B cell (primary cell): ENCODE data around the gene DROSHA. TPM values are rescaled to one million over a fixed set of nuclear protein-coding genes. Genes with fewer than 3 reads are reported as not detected.

ENCODE experiments used
- ATAC-seq: fragments of 200-7000 bp; cut with Tn5 transposase; one replicate; pipeline ENCODE4 v1.10.0; 2021; ENCODE audit warnings: low read depth, mild to moderate bottlenecking, moderate number of reproducible peaks, moderate library complexity
- CTCF ChIA-PET: fragments of 350-600 bp; sonication (Branson Sonifier 250); formaldehyde crosslinking; loops from one replicate; lab custom pipeline; 2021; ENCODE audit warnings: antibody characterized with exemption, inconsistent platforms; lab: Charles Lee
- POLR2A ChIA-PET: fragments of 350-600 bp; sonication (Branson Sonifier 250); formaldehyde crosslinking; loops from one replicate; lab custom pipeline; 2021; ENCODE audit warnings: antibody characterized with exemption; lab: Charles Lee
- DNase-seq: peaks from one replicate; pipeline ENCODE4 v3.0.0; 2013
- H2AFZ ChIP-seq: 2 replicates; pipeline ENCODE4 v1.6.1; 2012; ENCODE audit warnings: mild to moderate bottlenecking, low read depth, low read length; ENCODE audit not compliant: insufficient read depth, poor library complexity, severe bottlenecking
- H3K27ac ChIP-seq, 2 donors: 1 replicate in 1 of 2; 2 replicates in 1 of 2; pipeline ENCODE4 v1.5.1; 2012 to 2013; ENCODE audit warnings: low read length in 2 of 2, mild to moderate bottlenecking in 2 of 2, moderate library complexity in 1 of 2
- H3K27me3 ChIP-seq, 4 experiments: fragments of 200-600 bp in 1 of 4; sonication (generic) in 1 of 4; replicated peaks in 1 of 4; 1 replicate in 2 of 4; 2 replicates in 2 of 4; pipeline versions ENCODE4 v1.6.1 to v1.7.0; 2013 to 2016; ENCODE audit warnings: low read length in 3 of 4, mild to moderate bottlenecking in 2 of 4, mixed read lengths in 1 of 4, moderate library complexity in 1 of 4; ENCODE audit not compliant: insufficient read depth in 4 of 4, control insufficient read depth in 3 of 4; ENCODE audit errors: control extremely low read depth in 1 of 4
- H3K36me3 ChIP-seq, 2 experiments: replicated peaks in 1 of 2; 1 replicate in 1 of 2; 2 replicates in 1 of 2; pipeline versions ENCODE4 v1.6.1 to v1.7.1; 2013; ENCODE audit warnings: low read length in 1 of 2; ENCODE audit not compliant: insufficient read depth in 2 of 2, control insufficient read depth in 1 of 2; ENCODE audit errors: control extremely low read depth in 1 of 2, extremely low read depth in 1 of 2
- H3K4me1 ChIP-seq, 2 donors: fragments of 200-600 bp in 1 of 2; sonication (generic) in 1 of 2; 1 replicate in 1 of 2; 2 replicates in 1 of 2; pipeline versions ENCODE4 v1.5.1 to v1.6.1; 2013 to 2017; ENCODE audit warnings: low read length in 2 of 2; ENCODE audit not compliant: control insufficient read depth in 2 of 2, insufficient read depth in 2 of 2
- H3K4me2 ChIP-seq: replicated peaks from 2 replicates; pipeline ENCODE3; 2012; ENCODE audit warnings: mild to moderate bottlenecking, low read depth, low read length; ENCODE audit not compliant: poor library complexity, severe bottlenecking
- H3K4me3 ChIP-seq, 5 experiments: fragments of 200-600 bp in 1 of 5; sonication (generic) in 1 of 5; 1 replicate in 3 of 5; 2 replicates in 2 of 5; pipeline versions ENCODE4 v1.5.1 to v1.7.0; 2011 to 2016; ENCODE audit warnings: low read length in 4 of 5, mild to moderate bottlenecking in 4 of 5, low read depth in 2 of 5, control low read depth in 1 of 5, moderate library complexity in 1 of 5; ENCODE audit not compliant: insufficient read depth in 1 of 5; ENCODE audit errors: control extremely low read depth in 1 of 5, extremely low read depth in 1 of 5
- H3K79me2 ChIP-seq: fragments of 200-600 bp; sonication (generic); one replicate; pipeline ENCODE4 v1.6.0; 2016; ENCODE audit warnings: low read length; ENCODE audit not compliant: control insufficient read depth, insufficient read depth
- H3K9ac ChIP-seq: fragments of 200-600 bp; sonication (generic); 2 replicates; pipeline ENCODE4 v1.6.1; 2017; ENCODE audit warnings: mild to moderate bottlenecking, low read length, moderate library complexity
- H3K9me3 ChIP-seq, 3 donors: one replicate each; pipeline versions ENCODE4 v1.6.1 to v1.7.1; 2013; ENCODE audit warnings: low read length in 2 of 3; ENCODE audit not compliant: control insufficient read depth in 2 of 3, insufficient read depth in 1 of 3; ENCODE audit errors: control extremely low read depth in 1 of 3
- H4K20me1 ChIP-seq: 2 replicates; pipeline ENCODE4 v1.6.0; 2012; ENCODE audit warnings: mild to moderate bottlenecking, low read length; ENCODE audit not compliant: insufficient read depth, control insufficient read depth, poor library complexity, severe bottlenecking
- H3K27ac Mint-ChIP-seq: one replicate; pipeline ENCODE4 v1.8.0; 2021; ENCODE audit warnings: mixed read lengths
- H3K27me3 Mint-ChIP-seq: one replicate; pipeline ENCODE4 v1.8.0; 2021; ENCODE audit warnings: mixed read lengths
- H3K4me1 Mint-ChIP-seq: one replicate; pipeline ENCODE4 v1.8.0; 2021; ENCODE audit warnings: mixed read lengths
- H3K4me3 Mint-ChIP-seq: one replicate; pipeline ENCODE4 v1.8.0; 2021; ENCODE audit warnings: mixed read lengths
- H3K9me3 Mint-ChIP-seq: one replicate; pipeline ENCODE4 v1.8.0; 2022; ENCODE audit warnings: mixed read lengths; ENCODE audit not compliant: insufficient read depth
- EZH2 ChIP-seq: IDR thresholded peaks from 2 replicates; pipeline ENCODE4 v1.6.1; 2012; ENCODE audit warnings: borderline replicate concordance, low read depth, mild to moderate bottlenecking, moderate library complexity, low read length; ENCODE audit not compliant: insufficient read depth, poor library complexity, severe bottlenecking
- WGBS: methylation state at CpG from one replicate; pipeline ENCODE4 v1.1.5; 2013; ENCODE audit warnings: missing lambda C conversion rate; ENCODE audit not compliant: insufficient coverage; 5-methylcytosine and 5-hydroxymethylcytosine counted together
- intact Hi-C: fragments of 100-400 bp; cut with micrococcal nuclease; formaldehyde crosslinking; loops from one replicate; pipeline ENCODE4 v1.10.0; 2022
- polyA plus RNA-seq: library from polyadenylated mRNA; depleted of rRNA; stranded (reverse); fragments of >200 nt; gene quantifications from 2 replicates; pipeline ENCODE4 v1.2.3, GENCODE V29; 2012
- total RNA-seq, 2 donors: library from RNA; stranded (reverse); fragments of 120-200 nt in 1 of 2; gene quantifications; 1 replicate in 1 of 2; 2 replicates in 1 of 2; pipeline versions ENCODE4 v1.2.3 to v1.2.4, GENCODE V29; 2013 to 2022
- TF ChIP-seq, protein P1 (sequence below): fragments of 200-600 bp; IDR thresholded peaks from one replicate; pipeline ENCODE4 v1.8.0; 2022; ENCODE audit warnings: antibody characterized with exemption, mild to moderate bottlenecking

The DROSHA gene
- total and polyA plus RNA-seq, 2 donors (not counting 1 experiment from before 2014, with no cell fraction given), result 31.2 to 62.4 TPM

DNA sequence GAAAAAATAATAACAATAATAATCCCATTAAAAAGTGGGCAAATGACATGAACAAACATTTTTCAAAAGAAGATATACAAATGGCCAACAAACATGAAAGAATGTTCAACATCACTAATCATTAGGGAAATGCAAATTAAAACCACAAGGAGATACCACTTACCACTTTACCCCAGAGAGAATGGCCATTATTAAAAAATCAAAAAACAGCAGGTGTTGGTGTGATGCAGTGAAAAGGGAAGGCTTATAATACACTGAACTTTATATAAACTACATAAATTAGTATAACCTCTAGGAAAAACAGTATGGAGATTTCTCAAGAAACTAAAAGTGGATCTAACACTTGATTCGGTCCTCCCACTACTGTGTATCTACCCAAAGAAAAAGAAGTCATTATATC is 81.9 kb downstream of the DROSHA start:
- H2AFZ ChIP-seq, result no peak overlapping the region
- ChIA-PET CTCF (no interaction called here), POLR2A (no interaction called here)
- H3K9me3 Mint-ChIP-seq, result no peaks in the 10 kb centered on the region
- H3K27ac Mint-ChIP-seq, result no peak overlapping the region
- no peaks in the 10 kb centered on the region for H3K27me3 ChIP-seq
- DNase-seq (no peak), ATAC-seq (no peak)
- H3K9me3 ChIP-seq, result no peaks in the 10 kb centered on the region
- H3K36me3 ChIP-seq, result peaks cover 7 to 45% of the 10 kb centered on the region in 2 experiments
- H3K27me3 Mint-ChIP-seq, result no peaks in the 10 kb centered on the region
- H3K9ac ChIP-seq, result no peak overlapping the region
- no peaks in the 10 kb centered on the region for H3K4me1 ChIP-seq
- H3K27ac ChIP-seq, result no peak overlapping the region
- peaks cover 10% of the 10 kb centered on the region for H3K4me1 Mint-ChIP-seq
- H3K4me3 ChIP-seq, result no peak overlapping the region
- no peaks in the 10 kb centered on the region for H4K20me1 ChIP-seq
- H3K79me2 ChIP-seq, result no peaks in the 10 kb centered on the region
- intact Hi-C loops, result no loop called here
- TF ChIP-seq EZH2, result no peak
- TF ChIP-seq, protein P1, sequence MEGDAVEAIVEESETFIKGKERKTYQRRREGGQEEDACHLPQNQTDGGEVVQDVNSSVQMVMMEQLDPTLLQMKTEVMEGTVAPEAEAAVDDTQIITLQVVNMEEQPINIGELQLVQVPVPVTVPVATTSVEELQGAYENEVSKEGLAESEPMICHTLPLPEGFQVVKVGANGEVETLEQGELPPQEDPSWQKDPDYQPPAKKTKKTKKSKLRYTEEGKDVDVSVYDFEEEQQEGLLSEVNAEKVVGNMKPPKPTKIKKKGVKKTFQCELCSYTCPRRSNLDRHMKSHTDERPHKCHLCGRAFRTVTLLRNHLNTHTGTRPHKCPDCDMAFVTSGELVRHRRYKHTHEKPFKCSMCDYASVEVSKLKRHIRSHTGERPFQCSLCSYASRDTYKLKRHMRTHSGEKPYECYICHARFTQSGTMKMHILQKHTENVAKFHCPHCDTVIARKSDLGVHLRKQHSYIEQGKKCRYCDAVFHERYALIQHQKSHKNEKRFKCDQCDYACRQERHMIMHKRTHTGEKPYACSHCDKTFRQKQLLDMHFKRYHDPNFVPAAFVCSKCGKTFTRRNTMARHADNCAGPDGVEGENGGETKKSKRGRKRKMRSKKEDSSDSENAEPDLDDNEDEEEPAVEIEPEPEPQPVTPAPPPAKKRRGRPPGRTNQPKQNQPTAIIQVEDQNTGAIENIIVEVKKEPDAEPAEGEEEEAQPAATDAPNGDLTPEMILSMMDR, result no peak
- WGBS, result no CpG with 5 or more reads among the region's 1 CpG
- H3K4me3 Mint-ChIP-seq, result no peak overlapping the region
- H3K4me2 ChIP-seq, result no peak overlapping the region

DNA sequence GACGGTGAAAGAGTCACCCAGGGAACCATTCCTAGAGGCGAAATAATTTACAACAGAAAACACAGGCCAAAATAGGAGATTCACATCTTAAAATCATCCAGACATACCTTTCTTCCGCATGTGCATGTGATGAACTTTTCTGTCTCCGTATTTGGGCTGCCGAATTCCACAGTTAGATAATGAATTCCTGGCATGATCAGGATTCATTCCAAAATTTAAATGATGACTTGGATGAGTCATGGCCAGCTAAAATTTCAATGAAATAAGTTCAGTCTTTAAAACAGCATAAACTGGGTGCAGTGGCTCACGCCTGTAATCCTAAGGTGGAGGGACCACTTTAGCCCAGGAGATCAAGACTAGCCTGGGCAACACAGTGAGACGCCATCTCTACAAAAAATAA is 82.7 kb downstream of the DROSHA start:
- Mint-ChIP-seq H3K4me1 (peaks cover 10% of the 10 kb centered on the region), H3K9me3 (no peaks in the 10 kb centered on the region), H3K27ac (no peak overlapping the region), H3K27me3 (no peaks in the 10 kb centered on the region), H3K4me3 (no peak overlapping the region)
- Histone ChIP-seq H3K27me3 (no peaks in the 10 kb centered on the region), H3K4me3 (no peak overlapping the region), H3K4me1 (no peaks in the 10 kb centered on the region), H3K9me3 (no peaks in the 10 kb centered on the region), H4K20me1 (no peaks in the 10 kb centered on the region), H2AFZ (no peak overlapping the region), H3K4me2 (no peak overlapping the region), H3K79me2 (no peaks in the 10 kb centered on the region), H3K27ac (no peak overlapping the region), H3K36me3 (peaks cover 7 to 52% of the 10 kb centered on the region in 2 experiments), H3K9ac (no peak overlapping the region)
- CTCF ChIA-PET, result no interaction called here
- ATAC-seq (no peak), DNase-seq (no peak)
- TF ChIP-seq, protein P1, result no peak
- no peak for TF ChIP-seq EZH2
- POLR2A ChIA-PET, result no interaction called here
- WGBS, result 100% methylated on average over 5 of the region's 7 CpGs
- intact Hi-C loops, result no loop called here
